Spleen (tissue), 11 donors: ENCODE measurements around the gene ACKR3. TPM values are rescaled to one million over a fixed set of nuclear protein-coding genes. Genes with fewer than 3 reads are reported as not detected.

Experiments used
- DNase-seq: peaks from one replicate; pipeline ENCODE4 v3.0.0-alpha.2; 2020
- H3K27ac ChIP-seq, 8 donors: fragments of 200-600 bp; sonication (generic) in 7 of 8; 1 replicate in 4 of 8; 2 replicates in 4 of 8; pipeline versions ENCODE4 v1.5.0 to v1.8.0; 2016 to 2021; ENCODE audit warnings: inconsistent platforms in 4 of 8, mild to moderate bottlenecking in 4 of 8, moderate library complexity in 1 of 8
- H3K27me3 ChIP-seq, 7 donors: fragments of 200-600 bp; sonication (generic) in 6 of 7; replicated peaks in 1 of 7; 1 replicate in 4 of 7; 2 replicates in 3 of 7; pipeline versions ENCODE4 v1.5.0 to v1.8.0; 2016 to 2021; ENCODE audit warnings: inconsistent platforms in 3 of 7, mild to moderate bottlenecking in 1 of 7
- H3K36me3 ChIP-seq, 6 donors: fragments of 200-600 bp; sonication (generic) in 5 of 6; 1 replicate in 4 of 6; 2 replicates in 2 of 6; pipeline versions ENCODE4 v1.5.0 to v1.8.0; 2016 to 2021; ENCODE audit warnings: inconsistent platforms in 2 of 6
- H3K4me1 ChIP-seq, 6 donors: fragments of 200-600 bp; sonication (generic) in 5 of 6; 1 replicate in 3 of 6; 2 replicates in 3 of 6; pipeline versions ENCODE4 v1.5.0 to v1.8.0; 2016 to 2021; ENCODE audit warnings: inconsistent platforms in 3 of 6
- H3K4me3 ChIP-seq, 8 donors: fragments of 200-600 bp; sonication (generic) in 7 of 8; 1 replicate in 4 of 8; 2 replicates in 4 of 8; pipeline versions ENCODE4 v1.5.0 to v1.8.0; 2016 to 2021; ENCODE audit warnings: inconsistent platforms in 4 of 8, mild to moderate bottlenecking in 4 of 8, moderate library complexity in 2 of 8
- H3K9me3 ChIP-seq, 8 donors: fragments of 200-600 bp; sonication (generic) in 7 of 8; 1 replicate in 4 of 8; 2 replicates in 4 of 8; pipeline versions ENCODE4 v1.5.0 to v1.8.0; 2016 to 2021; ENCODE audit warnings: inconsistent platforms in 4 of 8
- POLR2A ChIP-seq, 3 donors: fragments of 450-650 bp; IDR thresholded peaks; one replicate each; pipeline ENCODE4 v1.5.1; 2017; ENCODE audit warnings: antibody characterized with exemption in 3 of 3, mild to moderate bottlenecking in 1 of 3
- POLR2AphosphoS5 ChIP-seq, 3 donors: sonication (generic); formaldehyde crosslinking; IDR thresholded peaks; one replicate each; pipeline ENCODE4 v1.5.1; 2017; ENCODE audit warnings: antibody characterized with exemption in 3 of 3
- WGBS, 5 donors: extraction: QIAGEN DNeasy Blood & Tissue Kit in 3 of 5; methylation state at CpG; one replicate each; pipeline versions ENCODE4 v1.1.5 to v1.1.7; 2013 to 2018; 5-methylcytosine and 5-hydroxymethylcytosine counted together
- intact Hi-C: fragments of 100-400 bp; cut with DNase I; formaldehyde crosslinking; loops from one replicate; pipeline ENCODE4 v1.15.0; 2023; ENCODE audit warnings: low total_unique reads
- polyA plus RNA-seq, 3 donors: library from polyadenylated mRNA; stranded (reverse); fragments of 200-250 nt; gene quantifications; one replicate each; pipeline ENCODE4 v1.2.1, GENCODE V29; 2013
- total RNA-seq, 7 donors: library from RNA; depleted of rRNA in 3 of 7; stranded (reverse); fragments of >200 nt in 3 of 7; fragmentation: NEBNext Ultra II Directional in 4 of 7; extraction: Animal tissue kit (Norgen Biotek cat#: 25700) in 4 of 7; gene quantifications; one replicate each; pipeline versions ENCODE4 v1.1.0 to v1.2.1, GENCODE V29; 2016 to 2021
- TF ChIP-seq, protein P1 (sequence below), 11 experiments: fragments of 200-600 bp in 7 of 11; fragments of 450-650 bp in 4 of 11; sonication (generic) in 4 of 11; IDR thresholded peaks in 8 of 11; conservative IDR thresholded peaks in 3 of 11; 1 replicate in 7 of 11; 2 replicates in 4 of 11; pipeline versions ENCODE4 v1.4.0 to v1.8.0; 2016 to 2021; ENCODE audit warnings: antibody characterized with exemption in 11 of 11, inconsistent platforms in 4 of 11, mild to moderate bottlenecking in 1 of 11
- donor health status: healthy with polysubstance abuse.
- donor health status: DM: no; HTN: no; CAD: no; lungs with moderate emphysema.
- donor health status: DM: no; HTN: no; CAD: no.
- donor health status: Bipolar disorder and iron deficiency.
- donor health status: healthy.
- donor health status: DM: no; HTN: no; CAD: no.
- donor health status: DM: yes; HTN: yes; CAD: no.

ACKR3 gene
- total and polyA plus RNA-seq, 10 donors, result 11.5 to 164 (median 67.0) TPM

DNA sequence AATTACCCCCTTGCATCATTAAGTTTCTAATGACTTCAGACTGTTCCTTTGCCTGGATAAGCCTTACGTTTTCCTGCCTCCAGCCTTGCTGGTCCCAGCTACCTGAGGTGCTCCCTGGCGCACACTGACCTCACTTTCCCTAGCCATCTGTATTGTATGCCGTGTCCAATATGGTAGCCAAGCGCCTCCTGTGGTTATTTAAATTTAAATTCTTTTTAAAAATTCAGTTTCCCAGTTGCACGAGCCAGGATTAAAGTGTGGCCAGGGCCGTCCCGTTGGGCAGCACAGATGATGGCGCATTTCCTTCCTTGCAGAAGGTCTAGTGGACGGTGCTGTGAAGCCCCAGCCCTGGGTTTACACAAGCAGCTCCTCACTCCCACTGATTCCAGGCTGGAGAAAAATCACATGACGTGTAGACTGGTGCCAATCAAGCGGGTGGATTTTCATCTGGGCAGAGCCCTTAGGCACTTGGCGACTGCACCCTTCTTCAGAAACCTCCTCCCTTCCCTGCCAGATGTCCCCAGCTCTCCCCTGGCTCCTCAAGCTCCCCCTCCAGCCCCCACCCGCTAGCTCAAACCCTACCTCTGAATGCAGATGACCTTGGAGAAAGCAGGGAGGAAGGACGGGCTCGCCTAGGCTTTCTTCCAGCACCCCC, 33.9 kb downstream of the ACKR3 start:
- TF ChIP-seq, protein P1, sequence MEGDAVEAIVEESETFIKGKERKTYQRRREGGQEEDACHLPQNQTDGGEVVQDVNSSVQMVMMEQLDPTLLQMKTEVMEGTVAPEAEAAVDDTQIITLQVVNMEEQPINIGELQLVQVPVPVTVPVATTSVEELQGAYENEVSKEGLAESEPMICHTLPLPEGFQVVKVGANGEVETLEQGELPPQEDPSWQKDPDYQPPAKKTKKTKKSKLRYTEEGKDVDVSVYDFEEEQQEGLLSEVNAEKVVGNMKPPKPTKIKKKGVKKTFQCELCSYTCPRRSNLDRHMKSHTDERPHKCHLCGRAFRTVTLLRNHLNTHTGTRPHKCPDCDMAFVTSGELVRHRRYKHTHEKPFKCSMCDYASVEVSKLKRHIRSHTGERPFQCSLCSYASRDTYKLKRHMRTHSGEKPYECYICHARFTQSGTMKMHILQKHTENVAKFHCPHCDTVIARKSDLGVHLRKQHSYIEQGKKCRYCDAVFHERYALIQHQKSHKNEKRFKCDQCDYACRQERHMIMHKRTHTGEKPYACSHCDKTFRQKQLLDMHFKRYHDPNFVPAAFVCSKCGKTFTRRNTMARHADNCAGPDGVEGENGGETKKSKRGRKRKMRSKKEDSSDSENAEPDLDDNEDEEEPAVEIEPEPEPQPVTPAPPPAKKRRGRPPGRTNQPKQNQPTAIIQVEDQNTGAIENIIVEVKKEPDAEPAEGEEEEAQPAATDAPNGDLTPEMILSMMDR (IDR thresholded peaks at IDR 0.05 in 8 of 11, conservative IDR thresholded peaks at IDR 0.05 in 3 of 11), result no peak
- TF ChIP-seq POLR2AphosphoS5 (IDR thresholded peaks at IDR 0.05), result no peak
- TF ChIP-seq POLR2A (IDR thresholded peaks at IDR 0.05), result no peak
- H3K4me3 ChIP-seq, result no peak overlapping the region
- intact Hi-C loops, result no loop called here
- H3K27ac ChIP-seq, result no peak overlapping the region
- DNase-seq, result peak; percentile 60
- peaks cover 0 to 6% (median 0%) of the 10 kb centered on the region in 6 donors for H3K4me1 ChIP-seq
- H3K27me3 ChIP-seq, result peaks cover 0 to 37% (median 4%) of the 10 kb centered on the region in 7 donors
- H3K9me3 ChIP-seq, result no peaks in the 10 kb centered on the region
- H3K36me3 ChIP-seq, result no peaks in the 10 kb centered on the region
- 82 to 87% (median 86%) methylated on average over 15 of the region's 15 CpGs for WGBS, 5 donors

DNA sequence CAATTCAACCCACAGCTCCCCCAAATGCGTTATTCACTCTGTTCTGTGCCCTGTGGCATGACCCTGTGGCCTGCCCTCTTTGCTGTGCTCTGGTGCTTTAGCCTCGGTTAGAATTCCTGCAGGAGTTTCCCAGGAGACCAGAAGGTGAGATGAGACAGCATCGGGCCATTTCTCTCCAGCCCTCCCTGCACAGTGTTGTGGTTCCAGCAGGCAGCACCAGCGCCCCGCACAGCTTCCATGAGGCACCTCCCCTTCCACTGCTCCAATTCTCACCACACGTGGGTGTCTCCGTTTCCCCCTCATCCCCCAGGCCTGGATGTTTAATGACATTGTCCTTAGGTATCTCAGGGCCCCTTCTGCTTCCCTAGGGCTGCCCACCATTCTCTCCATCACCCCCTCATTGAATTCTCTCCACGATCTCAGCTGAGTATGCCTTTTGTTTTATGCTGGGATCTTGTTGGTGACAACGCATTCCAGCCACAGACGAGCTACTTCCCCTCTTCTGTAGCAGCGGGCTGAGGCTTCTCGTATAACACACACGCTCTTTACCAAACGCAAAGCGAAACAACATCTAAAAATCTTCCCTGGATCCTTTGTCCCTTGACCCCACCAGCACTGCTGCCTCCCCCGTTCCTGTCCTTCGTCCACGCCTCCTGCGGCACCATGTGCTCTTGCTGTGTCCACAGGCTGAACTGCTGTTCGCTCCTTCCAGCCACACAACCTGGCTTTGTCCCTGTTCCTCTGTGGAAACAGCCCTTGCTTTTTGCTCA, 35.1 kb downstream of the ACKR3 start:
- TF ChIP-seq, protein P1 (IDR thresholded peaks at IDR 0.05 in 8 of 11, conservative IDR thresholded peaks at IDR 0.05 in 3 of 11), result no peak
- TF ChIP-seq POLR2AphosphoS5 (IDR thresholded peaks at IDR 0.05) (no peak), POLR2A (IDR thresholded peaks at IDR 0.05) (no peak)
- intact Hi-C loops, result no loop called here
- no peaks in the 10 kb centered on the region for H3K9me3 ChIP-seq
- no peak overlapping the region for H3K4me3 ChIP-seq
- H3K27me3 ChIP-seq, result peaks cover 0 to 37% (median 4%) of the 10 kb centered on the region in 7 donors
- WGBS, 5 donors, result 45 to 50% (median 48%) methylated on average over 20 of the region's 20 CpGs
- peak; percentile 35 for DNase-seq
- peaks cover 0 to 6% (median 0%) of the 10 kb centered on the region in 6 donors for H3K4me1 ChIP-seq
- no peak overlapping the region for H3K27ac ChIP-seq
- no peaks in the 10 kb centered on the region for H3K36me3 ChIP-seq

DNA sequence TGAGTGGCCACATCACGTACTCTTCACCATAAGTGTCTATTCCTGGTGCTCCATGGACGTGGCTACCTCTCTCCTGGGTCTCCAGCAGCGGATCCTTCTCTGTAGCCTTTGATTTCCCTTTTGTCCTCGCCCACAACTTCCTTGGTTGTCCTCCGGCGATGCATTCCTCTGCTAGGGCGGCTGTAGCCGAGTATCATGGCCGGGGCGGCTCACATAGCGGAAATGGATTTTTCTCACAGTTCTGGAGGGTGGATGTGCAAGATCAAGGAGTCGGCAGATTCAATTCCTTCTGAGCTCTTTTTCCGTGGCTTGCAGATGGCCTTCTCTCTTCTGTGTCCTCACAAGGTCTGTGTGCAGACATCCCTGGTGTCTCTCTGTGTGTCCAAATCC, 35.7 kb downstream of the ACKR3 start:
- H3K36me3 ChIP-seq, result no peaks in the 10 kb centered on the region
- 81 to 88% (median 85%) methylated on average over 13 of the region's 13 CpGs for WGBS, 5 donors
- intact Hi-C loops, result no loop called here
- no peak overlapping the region for H3K4me3 ChIP-seq
- H3K27me3 ChIP-seq, result peaks cover 0 to 37% (median 4%) of the 10 kb centered on the region in 7 donors
- peak; percentile 56 for DNase-seq
- H3K4me1 ChIP-seq, result peaks cover 0 to 6% (median 0%) of the 10 kb centered on the region in 6 donors
- H3K9me3 ChIP-seq, result no peaks in the 10 kb centered on the region
- no peak overlapping the region for H3K27ac ChIP-seq
- TF ChIP-seq POLR2AphosphoS5 (IDR thresholded peaks at IDR 0.05) (no peak), POLR2A (IDR thresholded peaks at IDR 0.05) (no peak)
- TF ChIP-seq, protein P1 (IDR thresholded peaks at IDR 0.05 in 8 of 11, conservative IDR thresholded peaks at IDR 0.05 in 3 of 11), result no peak

DNA sequence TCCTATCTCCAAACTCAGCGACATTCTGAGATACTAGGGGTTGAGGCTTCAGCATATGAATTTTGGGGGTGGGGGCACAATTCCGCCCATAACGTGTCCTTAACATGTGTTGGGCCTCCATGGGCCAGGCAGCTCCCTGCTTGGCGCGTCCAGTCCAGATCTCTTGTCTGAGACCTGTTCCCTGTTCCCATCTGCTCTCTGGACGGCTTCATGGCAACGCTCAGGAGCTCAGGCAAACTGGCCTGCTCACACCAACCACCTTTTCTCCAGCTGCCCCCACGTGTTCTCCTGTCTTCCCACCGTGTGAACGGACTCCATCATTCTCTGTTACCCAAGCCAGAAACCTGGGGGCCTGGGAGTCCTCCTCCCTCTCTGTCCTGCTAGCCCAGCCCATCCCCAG, 36.4 kb downstream of the ACKR3 start:
- H3K4me3 ChIP-seq, result no peak overlapping the region
- H3K9me3 ChIP-seq, result no peaks in the 10 kb centered on the region
- H3K27me3 ChIP-seq, result peaks cover 0 to 37% (median 4%) of the 10 kb centered on the region in 7 donors
- TF ChIP-seq POLR2A (IDR thresholded peaks at IDR 0.05) (no peak), POLR2AphosphoS5 (IDR thresholded peaks at IDR 0.05) (no peak)
- TF ChIP-seq, protein P1 (IDR thresholded peaks at IDR 0.05 in 8 of 11, conservative IDR thresholded peaks at IDR 0.05 in 3 of 11), result no peak
- intact Hi-C loops, result no loop called here
- DNase-seq, result peak; percentile 58
- H3K27ac ChIP-seq, result no peak overlapping the region
- H3K36me3 ChIP-seq, result no peaks in the 10 kb centered on the region
- peaks cover 0 to 6% (median 0%) of the 10 kb centered on the region in 6 donors for H3K4me1 ChIP-seq
- 86 to 96% (median 90%) methylated on average over 10 of the region's 10 CpGs for WGBS, 5 donors
